Mesenteric fat pad (tissue), 1 donor: Measurements from ENCODE around the gene ZNF578. TPM values are rescaled to one million over a fixed set of nuclear protein-coding genes. Genes with fewer than 3 reads are reported as not detected.
"Not testable (repeated sequence)": the region's sequence is repeated elsewhere in the genome, so short reads cannot be mapped to it uniquely, and the experiment has no call there.

Experiments
- DNase-seq: peaks from one replicate; pipeline ENCODE4 v3.0.0-alpha.2; 2020; ENCODE audit warnings: low spot score
- total RNA-seq: library from RNA; stranded (reverse); fragmentation: NEBNext Ultra II Directional; extraction: Animal tissue kit (Norgen Biotek cat#: 25700); gene quantifications from one replicate; pipeline ENCODE4 v1.2.1, GENCODE V29; 2021
- donor health status: DM: yes; HTN: yes; CAD: no.

The ZNF578 gene
- total RNA-seq, 1 donor from 2014 or later, result 1.5 TPM

- no peak for DNase-seq
These were observed 53.9 kb downstream of the ZNF578 start for GRCh38 chr19:52507266-52507665.

- DNase-seq, result peak; percentile 59
These were observed 62.8 kb downstream of the ZNF578 start for GRCh38 chr19:52516191-52516590.

- DNase-seq, result no peak
These were observed 65.3 kb downstream of the ZNF578 start for GRCh38 chr19:52518646-52519045.

GRCh38 chr19:52519175-52519574 is 65.8 kb downstream of the ZNF578 start:
- peak; percentile 16 for DNase-seq

- peak; percentile 33 for DNase-seq
These were observed 66.7 kb downstream of the ZNF578 start for GRCh38 chr19:52520013-52520412.

- peak; percentile 35 for DNase-seq
These were observed 69.2 kb downstream of the ZNF578 start for GRCh38 chr19:52522551-52522950.

- DNase-seq, result peak; percentile 82
These were observed 70.7 kb downstream of the ZNF578 start for GRCh38 chr19:52524086-52524485.

GRCh38 chr19:52527134-52527955 is 74.0 kb downstream of the ZNF578 start, which contains the start of gene ZNF808:
ZNF808 (plus strand) TSS chr19:52527668; CDS start chr19:52543285, 15,617 bp downstream.
- DNase-seq, result peak; percentile 99

- peak; percentile 82 for DNase-seq
These were observed 74.6 kb downstream of the ZNF578 start for GRCh38 chr19:52527956-52528351.

- no peak for DNase-seq
These were observed 79.1 kb downstream of the ZNF578 start for GRCh38 chr19:52532480-52532879.

GRCh38 chr19:52533901-52534300 is 80.5 kb downstream of the ZNF578 start:
- DNase-seq, result no peak

- not testable (repeated sequence) for DNase-seq
These were observed 82.0 kb downstream of the ZNF578 start for GRCh38 chr19:52535385-52535770.

GRCh38 chr19:52535771-52536447 is 82.6 kb downstream of the ZNF578 start:
- peak; percentile 95 for DNase-seq

GRCh38 chr19:52536448-52536800 is 83.1 kb downstream of the ZNF578 start:
- DNase-seq, result no peak

- DNase-seq, result not testable (repeated sequence)
These were observed 85.5 kb downstream of the ZNF578 start for GRCh38 chr19:52538815-52539214.

- DNase-seq, result peak; percentile 0
These were observed 87.8 kb downstream of the ZNF578 start for GRCh38 chr19:52541176-52541575.

- DNase-seq, result peak; percentile 33
These were observed 88.3 kb downstream of the ZNF578 start for GRCh38 chr19:52541608-52542007.

- peak; percentile 1 for DNase-seq
These were observed 89.2 kb downstream of the ZNF578 start for GRCh38 chr19:52542541-52542940.

- DNase-seq, result peak; percentile 43
These were observed 89.8 kb downstream of the ZNF578 start for GRCh38 chr19:52542984-52543664.

GRCh38 chr19:52554216-52554971 is 101.0 kb downstream of the ZNF578 start:
- no peak for DNase-seq
